Mononuclear cell (primary cell): ENCODE results near the gene TMBIM1. TPM values are rescaled to one million over a fixed set of nuclear protein-coding genes. Genes with fewer than 3 reads are reported as not detected.

Experiments
- H3K27me3 ChIP-seq: 2 replicates; pipeline ENCODE4 v1.6.0; 2011; ENCODE audit warnings: low read length, control low read depth; ENCODE audit not compliant: insufficient read depth
- H3K4me1 ChIP-seq: 2 replicates; pipeline ENCODE4 v1.5.1; 2011; ENCODE audit warnings: mild to moderate bottlenecking, low read length, control low read depth; ENCODE audit not compliant: insufficient read depth
- H3K4me3 ChIP-seq: 2 replicates; pipeline ENCODE4 v1.5.1; 2011; ENCODE audit warnings: mild to moderate bottlenecking, low read length, moderate library complexity
- H3K9me3 ChIP-seq: 2 replicates; pipeline ENCODE4 v1.5.1; 2011; ENCODE audit warnings: low read depth, mild to moderate bottlenecking, control low read depth, low read length
- total RNA-seq: library from RNA; depleted of rRNA; stranded (reverse); fragments of >200 nt; gene quantifications from one replicate; pipeline ENCODE4 v1.2.3, GENCODE V29; 2012

The TMBIM1 gene
- total RNA-seq, 1 donor, result 87.5 TPM

DNA sequence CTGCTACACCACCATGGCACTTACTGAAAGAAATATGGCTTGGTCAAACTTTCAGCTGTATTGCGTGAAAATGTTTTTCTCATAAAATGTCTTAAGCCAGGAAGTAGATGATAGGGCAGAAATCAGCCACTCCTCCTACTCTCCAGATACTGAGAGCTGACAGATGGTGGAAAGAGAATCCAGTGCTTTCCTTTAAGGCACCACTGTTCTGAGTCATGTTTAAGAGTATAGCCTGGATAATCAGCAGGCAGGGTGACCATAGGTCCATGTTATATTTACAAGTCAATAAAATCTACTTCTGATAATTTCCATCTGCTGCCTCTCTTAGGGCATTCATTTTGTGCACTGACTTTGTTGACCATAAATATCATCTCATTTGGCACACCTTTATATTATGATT lies 53.4 kb downstream of the TMBIM1 start:
- Histone ChIP-seq H3K4me3 (no peak overlapping the region), H3K4me1 (peaks cover 5% of the 10 kb centered on the region), H3K9me3 (no peaks in the 10 kb centered on the region), H3K27me3 (no peaks in the 10 kb centered on the region)

DNA sequence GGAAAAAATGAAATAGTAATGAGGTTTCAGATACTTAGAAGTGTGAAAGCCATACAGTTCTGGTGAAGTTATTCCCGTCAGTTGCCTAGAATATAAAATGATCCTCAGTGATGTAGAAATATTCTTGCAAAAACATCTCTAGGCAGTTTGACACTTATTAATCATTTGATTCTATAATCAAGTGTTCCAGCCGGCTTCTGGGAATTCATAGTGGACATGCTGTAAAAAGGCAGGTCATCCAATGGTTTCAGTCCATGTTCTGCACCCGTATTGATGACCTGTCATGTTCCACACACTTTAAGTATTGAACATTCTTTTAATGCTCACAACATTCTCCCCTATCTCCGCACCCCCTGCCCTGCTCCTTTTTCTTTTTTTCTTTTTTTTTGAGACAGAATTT lies 55.5 kb downstream of the TMBIM1 start:
- H3K4me1 ChIP-seq, result peaks cover 3% of the 10 kb centered on the region
- no peaks in the 10 kb centered on the region for H3K27me3 ChIP-seq
- H3K9me3 ChIP-seq, result no peaks in the 10 kb centered on the region
- no peak overlapping the region for H3K4me3 ChIP-seq

DNA sequence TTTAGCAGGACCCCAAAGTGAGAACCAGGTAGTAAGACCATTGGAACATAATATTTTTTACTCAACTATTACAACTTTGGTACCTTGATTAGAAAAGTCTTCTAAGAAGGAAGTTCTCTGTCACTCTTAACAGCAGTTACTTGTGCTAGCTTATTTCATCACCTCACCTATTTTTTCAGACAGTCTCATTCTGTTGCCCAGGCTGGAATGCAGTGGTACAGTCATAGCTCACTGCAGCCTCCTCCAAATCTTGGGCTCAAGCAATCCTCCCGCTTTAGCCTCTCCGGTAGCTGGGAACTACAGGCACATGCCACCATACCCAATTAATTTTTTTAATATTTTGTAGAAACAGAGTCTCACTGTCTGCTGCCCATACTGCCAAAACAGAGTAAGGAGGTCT lies 57.3 kb downstream of the TMBIM1 start:
- Histone ChIP-seq H3K4me1 (peaks cover 17% of the 10 kb centered on the region), H3K4me3 (no peak overlapping the region), H3K9me3 (no peaks in the 10 kb centered on the region), H3K27me3 (no peaks in the 10 kb centered on the region)

DNA sequence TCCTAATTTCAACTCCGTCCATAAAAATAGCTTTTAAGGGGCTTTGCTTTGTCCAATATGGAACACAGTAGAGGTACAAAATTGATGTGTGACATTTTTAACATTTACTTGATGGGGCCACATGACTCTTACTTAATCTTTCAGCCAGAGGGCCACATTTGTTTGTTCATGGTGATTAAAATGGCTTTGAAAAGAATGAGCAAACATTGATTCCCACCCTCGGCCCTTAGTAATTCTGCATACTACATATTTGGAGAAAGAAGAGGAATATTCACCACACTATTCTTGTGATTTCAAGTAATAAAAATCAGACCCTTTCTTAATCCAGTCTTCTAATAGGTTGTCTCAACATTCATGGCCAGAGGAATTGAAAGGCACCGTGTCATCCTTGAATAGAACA lies 57.8 kb downstream of the TMBIM1 start:
- H3K4me1 ChIP-seq, result peaks cover 22% of the 10 kb centered on the region
- H3K9me3 ChIP-seq, result no peaks in the 10 kb centered on the region
- no peak overlapping the region for H3K4me3 ChIP-seq
- H3K27me3 ChIP-seq, result no peaks in the 10 kb centered on the region

DNA sequence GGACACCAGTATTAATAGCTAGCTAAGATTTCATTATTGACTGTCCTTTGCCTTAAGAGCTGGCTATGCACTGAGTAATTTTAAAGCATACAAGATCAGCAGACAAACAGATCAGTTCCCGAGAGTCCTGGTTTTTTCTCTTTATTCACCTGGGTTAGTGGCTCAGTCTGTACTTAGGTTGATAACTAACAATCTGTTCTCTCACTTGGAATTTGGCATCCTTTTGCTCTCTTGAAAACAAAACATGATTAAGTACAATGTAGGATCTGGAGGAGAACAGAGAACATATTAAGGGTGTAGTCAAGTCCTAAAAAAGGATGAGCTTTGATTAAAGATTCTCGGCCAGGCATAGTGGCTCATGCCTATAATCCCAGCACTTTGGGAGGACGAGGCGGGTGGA lies 58.8 kb downstream of the TMBIM1 start:
- H3K9me3 ChIP-seq, result no peaks in the 10 kb centered on the region

DNA sequence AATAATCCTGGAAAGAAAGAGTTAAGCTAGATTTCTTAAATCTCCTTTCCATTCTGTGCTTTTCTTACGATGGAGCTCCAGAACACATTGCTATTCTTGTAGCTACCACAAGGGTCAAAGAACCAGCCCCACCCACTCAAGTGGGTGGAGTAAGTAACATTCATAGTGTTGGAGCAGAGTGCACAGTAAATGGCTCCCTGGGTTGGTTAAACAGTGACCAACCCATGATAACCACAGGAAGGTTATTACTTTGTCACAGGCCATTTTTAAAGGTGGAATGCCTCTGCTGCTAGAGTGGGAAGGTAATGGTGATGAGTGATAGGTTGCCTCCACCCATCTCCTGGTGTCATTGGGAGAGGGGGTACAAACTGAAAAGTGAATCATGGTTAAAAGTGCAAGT lies 61.4 kb downstream of the TMBIM1 start:
- no peak overlapping the region for H3K4me3 ChIP-seq
- no peaks in the 10 kb centered on the region for H3K27me3 ChIP-seq
- H3K4me1 ChIP-seq, result peaks cover 55% of the 10 kb centered on the region
- no peaks in the 10 kb centered on the region for H3K9me3 ChIP-seq

More for the DNA sequence above, 58.8 kb downstream of the TMBIM1 start:
- Histone ChIP-seq H3K27me3 (no peaks in the 10 kb centered on the region), H3K4me1 (peaks cover 30% of the 10 kb centered on the region), H3K4me3 (no peak overlapping the region)

DNA sequence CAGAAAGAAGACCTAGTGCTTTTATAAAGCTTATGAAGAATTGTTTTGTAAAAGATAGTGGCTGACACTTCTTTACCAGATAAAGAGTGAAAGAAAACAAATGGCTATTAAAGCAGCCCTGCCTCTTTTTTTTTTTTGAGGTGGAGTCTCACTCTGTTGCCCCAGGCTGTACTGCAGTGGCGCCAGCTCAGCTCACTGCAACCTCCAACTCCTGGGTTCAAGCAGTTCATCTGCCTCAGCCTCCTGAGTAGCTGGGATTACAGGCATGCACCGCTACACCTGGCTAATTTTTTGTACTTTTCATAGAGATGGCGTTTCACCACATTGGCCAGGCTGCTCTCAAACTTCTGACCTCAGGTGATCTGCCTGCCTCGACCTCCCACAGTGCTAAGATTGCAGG lies 62.5 kb downstream of the TMBIM1 start:
- Histone ChIP-seq H3K9me3 (no peaks in the 10 kb centered on the region), H3K4me3 (no peak overlapping the region), H3K27me3 (no peaks in the 10 kb centered on the region), H3K4me1 (peaks cover 65% of the 10 kb centered on the region)

DNA sequence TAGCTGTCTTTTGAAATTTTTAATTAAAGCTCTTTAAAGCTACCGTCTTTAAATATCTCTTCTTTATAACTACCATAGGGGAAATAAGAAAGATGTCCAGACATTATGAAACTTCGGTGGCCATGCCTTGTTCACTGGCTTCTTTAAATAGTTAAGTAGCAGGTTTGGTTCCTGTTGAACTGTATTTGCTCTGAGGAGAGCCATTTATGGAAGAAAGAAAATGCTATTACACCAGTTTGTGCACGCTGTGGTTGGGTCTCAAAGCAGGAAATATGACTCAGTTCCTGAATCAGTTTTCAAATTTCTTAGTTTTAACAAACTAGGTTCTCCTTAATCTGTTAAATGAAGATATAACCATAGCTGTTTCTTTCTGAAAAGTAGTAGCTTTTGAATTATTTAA lies 63.1 kb downstream of the TMBIM1 start:
- H3K4me1 ChIP-seq, result peaks cover 71% of the 10 kb centered on the region
- no peaks in the 10 kb centered on the region for H3K9me3 ChIP-seq
- no peak overlapping the region for H3K4me3 ChIP-seq
- H3K27me3 ChIP-seq, result no peaks in the 10 kb centered on the region

DNA sequence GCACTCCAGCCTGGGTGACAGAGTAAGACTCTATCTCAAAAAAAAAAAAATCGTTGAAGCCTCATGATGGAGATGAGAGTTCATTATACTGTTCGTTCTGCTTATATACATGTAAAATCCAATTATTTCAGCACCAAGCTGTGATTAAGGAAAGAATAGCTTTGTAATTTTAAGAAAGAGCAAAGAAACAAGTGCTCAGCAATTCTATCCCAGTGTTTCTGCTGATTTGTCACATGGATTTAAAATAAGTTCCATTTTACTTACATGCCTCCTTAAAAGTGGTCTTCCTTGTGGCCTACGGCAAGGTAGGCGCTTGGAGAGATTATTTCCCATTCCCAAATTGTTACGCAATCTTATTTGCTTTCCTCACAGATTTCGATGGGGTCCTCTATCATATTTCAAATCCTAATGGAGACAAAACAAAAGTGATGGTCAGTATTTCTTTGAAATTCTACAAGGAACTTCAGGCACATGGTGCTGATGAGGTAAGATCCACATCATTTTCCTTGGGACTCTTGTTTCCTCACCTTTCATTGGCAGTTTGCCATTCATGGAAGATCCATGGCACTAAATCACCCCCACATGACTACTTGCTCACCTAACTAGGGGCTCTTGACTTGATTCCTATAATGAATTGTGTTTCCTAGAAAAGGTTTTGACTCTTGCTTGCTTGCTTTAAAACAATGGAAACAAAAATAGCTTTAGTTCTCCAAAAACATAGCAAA lies 63.8 kb downstream of the TMBIM1 start:
- H3K9me3 ChIP-seq, result no peaks in the 10 kb centered on the region
- H3K4me3 ChIP-seq, result no peak overlapping the region
- no peaks in the 10 kb centered on the region for H3K27me3 ChIP-seq
- H3K4me1 ChIP-seq, result peaks cover 78% of the 10 kb centered on the region

DNA sequence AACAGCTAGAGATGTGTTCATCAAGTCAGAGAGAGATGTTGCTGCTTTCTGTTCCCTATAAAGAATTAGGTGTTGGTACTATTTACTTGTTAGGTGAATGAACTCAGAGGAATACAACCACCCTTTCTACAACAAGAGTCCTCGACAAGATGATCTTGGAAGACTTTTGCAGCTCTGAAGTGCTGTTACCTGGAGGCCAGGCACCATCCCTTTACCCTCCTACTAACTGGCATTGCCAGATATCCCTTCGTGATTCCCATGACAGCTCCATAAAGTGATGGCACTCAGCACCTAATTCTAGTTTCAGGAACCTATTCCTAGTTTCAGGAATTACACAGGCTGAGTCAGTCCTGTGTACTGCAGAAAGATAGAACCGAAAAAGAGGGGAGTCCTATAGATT lies 65.4 kb downstream of the TMBIM1 start:
- Histone ChIP-seq H3K27me3 (no peaks in the 10 kb centered on the region), H3K4me3 (no peak overlapping the region), H3K4me1 (peaks cover 94% of the 10 kb centered on the region), H3K9me3 (no peaks in the 10 kb centered on the region)

Other genes with a start within 250 kb of the TMBIM1 start
- 1.0 TPM for gene RUFY4, start 223.2 kb downstream of the TMBIM1 start, total RNA-seq
- gene CXCR2, start 166.5 kb downstream of the TMBIM1 start, total RNA-seq, result 0.73 TPM
- gene CXCR1, start 125.5 kb downstream of the TMBIM1 start, total RNA-seq, result 0.10 TPM
- gene ARPC2, start 75.3 kb downstream of the TMBIM1 start, total RNA-seq, result 551 TPM
- 2.9 TPM for gene GPBAR1, start 31.5 kb downstream of the TMBIM1 start, total RNA-seq
- 27.1 TPM for gene AAMP, start 22.4 kb downstream of the TMBIM1 start, total RNA-seq
- 14.2 TPM for gene PNKD, start 22.0 kb downstream of the TMBIM1 start, total RNA-seq
- not detected for gene CATIP, start 64.4 kb upstream of the TMBIM1 start, total RNA-seq
- gene SLC11A1, start 89.8 kb upstream of the TMBIM1 start, total RNA-seq, result 126 TPM
- gene CTDSP1, start 107.4 kb upstream of the TMBIM1 start, total RNA-seq, result 59.7 TPM
- 2.1 TPM for gene VIL1, start 126.6 kb upstream of the TMBIM1 start, total RNA-seq